ENCODE data around the gene REC8. TPM values are rescaled to one million over a fixed set of nuclear protein-coding genes. Genes with fewer than 3 reads are reported as not detected.

The REC8 gene
- polyA plus RNA-seq, 1 donor (not counting 4 experiments of a cell fraction or from before 2014, with no cell fraction given) = 6.3 TPM

DNA sequence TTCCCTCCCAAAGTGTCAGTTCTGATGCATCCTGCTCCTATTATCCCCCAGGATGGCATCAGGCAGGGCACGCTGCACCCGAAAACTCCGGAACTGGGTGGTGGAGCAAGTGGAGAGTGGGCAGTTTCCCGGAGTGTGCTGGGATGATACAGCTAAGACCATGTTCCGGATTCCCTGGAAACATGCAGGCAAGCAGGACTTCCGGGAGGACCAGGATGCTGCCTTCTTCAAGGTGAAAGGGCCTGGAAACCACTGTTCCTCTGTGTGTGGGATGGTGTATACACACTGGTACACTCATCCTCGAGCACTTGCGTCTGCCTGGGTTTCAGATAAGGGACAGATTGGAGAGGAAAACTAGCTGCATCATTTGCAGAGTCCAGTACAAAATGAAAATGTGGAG is 9.8 kb upstream of the REC8 start:
- Histone ChIP-seq H3K4me3 (ENCODE audit: control insufficient read depth in 2 of 3, extremely low read depth in 1 of 3, insufficient read depth in 2 of 3, low read depth in 1 of 3, low read length in 3 of 3) (peak overlapping the region; percentile 72 to 96 (median 95)), H3K27me3 (ENCODE audit: control insufficient read depth, extremely low read depth, insufficient read depth, low read length) (no peaks in the 10 kb centered on the region), H3K9me3 (ENCODE audit: control insufficient read depth, low read depth, low read length) (no peaks in the 10 kb centered on the region), H4K20me1 (ENCODE audit: control insufficient read depth, extremely low read depth, insufficient read depth, low read length) (no peaks in the 10 kb centered on the region), H3K4me1 (ENCODE audit: control insufficient read depth, extremely low read depth, insufficient read depth, low read length) (peaks cover 29% of the 10 kb centered on the region), H3K36me3 (ENCODE audit: control insufficient read depth in 2 of 2, extremely low read depth in 1 of 2, insufficient read depth in 2 of 2, low read length in 2 of 2) (peaks cover 53 to 58% of the 10 kb centered on the region in 2 experiments), H3K79me2 (ENCODE audit: control insufficient read depth, insufficient read depth, low read length) (peaks cover 32% of the 10 kb centered on the region), H3K9ac (ENCODE audit: control insufficient read depth, extremely low read depth, insufficient read depth, low read length) (peak overlapping the region; percentile 100), H3K27ac (ENCODE audit: control insufficient read depth, insufficient read depth, low read length) (peak overlapping the region; percentile 99), H3K4me2 (ENCODE audit: control insufficient read depth, extremely low read depth, insufficient read depth, low read depth, low read length) (peak overlapping the region; percentile 100), H2AFZ (ENCODE audit: control insufficient read depth, low read length) (no peak overlapping the region), H3K9me1 (ENCODE audit: control insufficient read depth, extremely low read depth, insufficient read depth, low read length) (no peaks in the 10 kb centered on the region)
- TF ChIP-seq EZH2 (IDR thresholded peaks at IDR 0.05; ENCODE audit: low read length) = no peak
- TF ChIP-seq, protein P1, sequence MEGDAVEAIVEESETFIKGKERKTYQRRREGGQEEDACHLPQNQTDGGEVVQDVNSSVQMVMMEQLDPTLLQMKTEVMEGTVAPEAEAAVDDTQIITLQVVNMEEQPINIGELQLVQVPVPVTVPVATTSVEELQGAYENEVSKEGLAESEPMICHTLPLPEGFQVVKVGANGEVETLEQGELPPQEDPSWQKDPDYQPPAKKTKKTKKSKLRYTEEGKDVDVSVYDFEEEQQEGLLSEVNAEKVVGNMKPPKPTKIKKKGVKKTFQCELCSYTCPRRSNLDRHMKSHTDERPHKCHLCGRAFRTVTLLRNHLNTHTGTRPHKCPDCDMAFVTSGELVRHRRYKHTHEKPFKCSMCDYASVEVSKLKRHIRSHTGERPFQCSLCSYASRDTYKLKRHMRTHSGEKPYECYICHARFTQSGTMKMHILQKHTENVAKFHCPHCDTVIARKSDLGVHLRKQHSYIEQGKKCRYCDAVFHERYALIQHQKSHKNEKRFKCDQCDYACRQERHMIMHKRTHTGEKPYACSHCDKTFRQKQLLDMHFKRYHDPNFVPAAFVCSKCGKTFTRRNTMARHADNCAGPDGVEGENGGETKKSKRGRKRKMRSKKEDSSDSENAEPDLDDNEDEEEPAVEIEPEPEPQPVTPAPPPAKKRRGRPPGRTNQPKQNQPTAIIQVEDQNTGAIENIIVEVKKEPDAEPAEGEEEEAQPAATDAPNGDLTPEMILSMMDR (optimal IDR thresholded peaks at IDR 0.05 in 1 of 3, IDR thresholded peaks at IDR 0.05 in 1 of 3, conservative IDR thresholded peaks at IDR 0.05 in 1 of 3; ENCODE audit: extremely low read depth in 1 of 3, insufficient read depth in 2 of 3, low read length in 3 of 3) = no peak
- dilution Hi-C loops (cut with MboI; ENCODE audit: extremely low pct_ligation_motif_present, low sequenced_read_pairs) = no loop called here
- FAIRE-seq (no peak), DNase-seq (ENCODE audit: low read depth, low spot score) (no peak)

DNA sequence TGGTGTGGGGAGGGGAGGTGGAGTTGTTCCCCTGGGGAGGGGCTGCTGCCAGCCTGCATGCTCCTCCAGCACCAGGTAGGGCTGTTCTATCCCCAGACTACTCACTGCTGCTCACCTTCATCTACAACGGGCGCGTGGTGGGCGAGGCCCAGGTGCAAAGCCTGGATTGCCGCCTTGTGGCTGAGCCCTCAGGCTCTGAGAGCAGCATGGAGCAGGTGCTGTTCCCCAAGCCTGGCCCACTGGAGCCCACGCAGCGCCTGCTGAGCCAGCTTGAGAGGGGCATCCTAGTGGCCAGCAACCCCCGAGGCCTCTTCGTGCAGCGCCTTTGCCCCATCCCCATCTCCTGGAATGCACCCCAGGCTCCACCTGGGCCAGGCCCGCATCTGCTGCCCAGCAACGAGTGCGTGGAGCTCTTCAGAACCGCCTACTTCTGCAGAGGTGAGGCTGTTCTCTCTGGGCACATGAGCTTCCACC is 7.3 kb upstream of the REC8 start:
- H3K4me2 ChIP-seq (ENCODE audit: control insufficient read depth, extremely low read depth, insufficient read depth, low read depth, low read length) = no peak overlapping the region
- H3K9ac ChIP-seq (ENCODE audit: control insufficient read depth, extremely low read depth, insufficient read depth, low read length) = no peak overlapping the region
- no peak overlapping the region for H3K4me3 ChIP-seq (ENCODE audit: control insufficient read depth in 2 of 3, extremely low read depth in 1 of 3, insufficient read depth in 2 of 3, low read depth in 1 of 3, low read length in 3 of 3)
- TF ChIP-seq, protein P1 (optimal IDR thresholded peaks at IDR 0.05 in 1 of 3, IDR thresholded peaks at IDR 0.05 in 1 of 3, conservative IDR thresholded peaks at IDR 0.05 in 1 of 3; ENCODE audit: extremely low read depth in 1 of 3, insufficient read depth in 2 of 3, low read length in 3 of 3) = no peak
- no peak for TF ChIP-seq EZH2 (IDR thresholded peaks at IDR 0.05; ENCODE audit: low read length)
- H3K79me2 ChIP-seq (ENCODE audit: control insufficient read depth, insufficient read depth, low read length) = peaks cover 32% of the 10 kb centered on the region
- H3K27ac ChIP-seq (ENCODE audit: control insufficient read depth, insufficient read depth, low read length) = no peak overlapping the region
- H3K36me3 ChIP-seq (ENCODE audit: control insufficient read depth in 2 of 2, extremely low read depth in 1 of 2, insufficient read depth in 2 of 2, low read length in 2 of 2) = peaks cover 45 to 51% of the 10 kb centered on the region in 2 experiments
- FAIRE-seq = no peak
- no peak overlapping the region for H2AFZ ChIP-seq (ENCODE audit: control insufficient read depth, low read length)
- no peaks in the 10 kb centered on the region for H3K27me3 ChIP-seq (ENCODE audit: control insufficient read depth, extremely low read depth, insufficient read depth, low read length)
- H4K20me1 ChIP-seq (ENCODE audit: control insufficient read depth, extremely low read depth, insufficient read depth, low read length) = no peaks in the 10 kb centered on the region
- peaks cover 29% of the 10 kb centered on the region for H3K4me1 ChIP-seq (ENCODE audit: control insufficient read depth, extremely low read depth, insufficient read depth, low read length)
- no peaks in the 10 kb centered on the region for H3K9me1 ChIP-seq (ENCODE audit: control insufficient read depth, extremely low read depth, insufficient read depth, low read length)
- dilution Hi-C loops (cut with MboI; ENCODE audit: extremely low pct_ligation_motif_present, low sequenced_read_pairs) = no loop called here
- H3K9me3 ChIP-seq (ENCODE audit: control insufficient read depth, low read depth, low read length) = no peaks in the 10 kb centered on the region
- DNase-seq (ENCODE audit: low read depth, low spot score) = no peak

Data from keratinocyte (primary cell).